MM.1S (cell line): ENCODE data around the gene NPHS1.

Source experiments
- EZH2phosphoT487 ChIP-seq: fragments of 300-600 bp; sonication (generic); IDR thresholded peaks from 2 replicates; pipeline ENCODE4 v1.6.1; 2018; ENCODE audit warnings: antibody characterized with exemption, low read length
- TF ChIP-seq, protein P1 (sequence below): fragments of 300-600 bp; sonication (generic); IDR thresholded peaks from 2 replicates; pipeline ENCODE4 v1.5.1; 2016; ENCODE audit warnings: antibody characterized with exemption, low read length, mixed read lengths

- TF ChIP-seq, protein P1, sequence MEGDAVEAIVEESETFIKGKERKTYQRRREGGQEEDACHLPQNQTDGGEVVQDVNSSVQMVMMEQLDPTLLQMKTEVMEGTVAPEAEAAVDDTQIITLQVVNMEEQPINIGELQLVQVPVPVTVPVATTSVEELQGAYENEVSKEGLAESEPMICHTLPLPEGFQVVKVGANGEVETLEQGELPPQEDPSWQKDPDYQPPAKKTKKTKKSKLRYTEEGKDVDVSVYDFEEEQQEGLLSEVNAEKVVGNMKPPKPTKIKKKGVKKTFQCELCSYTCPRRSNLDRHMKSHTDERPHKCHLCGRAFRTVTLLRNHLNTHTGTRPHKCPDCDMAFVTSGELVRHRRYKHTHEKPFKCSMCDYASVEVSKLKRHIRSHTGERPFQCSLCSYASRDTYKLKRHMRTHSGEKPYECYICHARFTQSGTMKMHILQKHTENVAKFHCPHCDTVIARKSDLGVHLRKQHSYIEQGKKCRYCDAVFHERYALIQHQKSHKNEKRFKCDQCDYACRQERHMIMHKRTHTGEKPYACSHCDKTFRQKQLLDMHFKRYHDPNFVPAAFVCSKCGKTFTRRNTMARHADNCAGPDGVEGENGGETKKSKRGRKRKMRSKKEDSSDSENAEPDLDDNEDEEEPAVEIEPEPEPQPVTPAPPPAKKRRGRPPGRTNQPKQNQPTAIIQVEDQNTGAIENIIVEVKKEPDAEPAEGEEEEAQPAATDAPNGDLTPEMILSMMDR, result no peak
- no peak for TF ChIP-seq EZH2phosphoT487
Measured at GRCh38 chr19:35784503-35785338, 67.6 kb downstream of the NPHS1 start.
